ENCODE results near the gene C11orf24.
"Not testable (repeated sequence)": the region's sequence is repeated elsewhere in the genome, so short reads cannot be mapped to it uniquely, and the experiment has no call there.

The C11orf24 gene

GRCh38 chr11:68306636-68307035, 34.9 kb upstream of the C11orf24 start:
- H3K9me3 ChIP-seq, result no peaks in the 10 kb centered on the region
- no peaks in the 10 kb centered on the region for H3K27me3 ChIP-seq
- no peak for TF ChIP-seq CTCF (IDR thresholded peaks at IDR 0.05; ENCODE audit: low read depth, low read length)
- no peaks in the 10 kb centered on the region for H3K36me3 ChIP-seq
- no peaks in the 10 kb centered on the region for H3K4me1 ChIP-seq
- no peak overlapping the region for H3K4me3 ChIP-seq (ENCODE audit: low read depth, low read length)
- no peak for DNase-seq

- Histone ChIP-seq H3K9me3 (no peaks in the 10 kb centered on the region), H3K4me3 (ENCODE audit: low read depth, low read length) (no peak overlapping the region), H3K4me1 (no peaks in the 10 kb centered on the region), H3K27me3 (no peaks in the 10 kb centered on the region), H3K36me3 (no peaks in the 10 kb centered on the region)
- no peak for DNase-seq
- TF ChIP-seq CTCF (IDR thresholded peaks at IDR 0.05; ENCODE audit: low read depth, low read length), result no peak
These were observed 32.4 kb upstream of the C11orf24 start for GRCh38 chr11:68303982-68304780.

- Histone ChIP-seq H3K4me1 (no peaks in the 10 kb centered on the region), H3K9me3 (no peaks in the 10 kb centered on the region), H3K4me3 (ENCODE audit: low read depth, low read length) (no peak overlapping the region), H3K27me3 (no peaks in the 10 kb centered on the region), H3K36me3 (no peaks in the 10 kb centered on the region)
- no peak for TF ChIP-seq CTCF (IDR thresholded peaks at IDR 0.05; ENCODE audit: low read depth, low read length)
- no peak for DNase-seq
These were observed 31.3 kb upstream of the C11orf24 start for GRCh38 chr11:68303083-68303482.

GRCh38 chr11:68302670-68303069, 30.9 kb upstream of the C11orf24 start:
- no peaks in the 10 kb centered on the region for H3K27me3 ChIP-seq
- H3K4me3 ChIP-seq (ENCODE audit: low read depth, low read length), result no peak overlapping the region
- DNase-seq, result no peak
- TF ChIP-seq CTCF (IDR thresholded peaks at IDR 0.05; ENCODE audit: low read depth, low read length), result no peak
- H3K4me1 ChIP-seq, result no peaks in the 10 kb centered on the region
- H3K36me3 ChIP-seq, result no peaks in the 10 kb centered on the region
- no peaks in the 10 kb centered on the region for H3K9me3 ChIP-seq

- DNase-seq, result no peak
- H3K27me3 ChIP-seq, result no peaks in the 10 kb centered on the region
- TF ChIP-seq CTCF (IDR thresholded peaks at IDR 0.05; ENCODE audit: low read depth, low read length), result no peak
- no peaks in the 10 kb centered on the region for H3K36me3 ChIP-seq
- no peaks in the 10 kb centered on the region for H3K4me1 ChIP-seq
- H3K9me3 ChIP-seq, result no peaks in the 10 kb centered on the region
- no peak overlapping the region for H3K4me3 ChIP-seq (ENCODE audit: low read depth, low read length)
These were observed 30.5 kb upstream of the C11orf24 start for GRCh38 chr11:68302256-68302655.

GRCh38 chr11:68300076-68300830, 28.5 kb upstream of the C11orf24 start:
- H3K9me3 ChIP-seq, result no peaks in the 10 kb centered on the region
- H3K4me3 ChIP-seq (ENCODE audit: low read depth, low read length), result no peak overlapping the region
- H3K27me3 ChIP-seq, result no peaks in the 10 kb centered on the region
- no peaks in the 10 kb centered on the region for H3K4me1 ChIP-seq
- TF ChIP-seq CTCF (IDR thresholded peaks at IDR 0.05; ENCODE audit: low read depth, low read length), result no peak
- H3K36me3 ChIP-seq, result no peaks in the 10 kb centered on the region
- no peak for DNase-seq

GRCh38 chr11:68299517-68299879, 27.7 kb upstream of the C11orf24 start:
- H3K4me1 ChIP-seq; H3K9me3 ChIP-seq; DNase-seq; H3K36me3 ChIP-seq; H3K4me3 ChIP-seq (ENCODE audit: low read depth, low read length); H3K27me3 ChIP-seq: not testable (repeated sequence)
